K562 (cell line): ENCODE results near the gene TBC1D17. TPM values are rescaled to one million over a fixed set of nuclear protein-coding genes. Genes with fewer than 3 reads are reported as not detected.

Source experiments
- ARID2 ChIP-seq: fragments of 450-650 bp; IDR thresholded peaks from 2 replicates; pipeline ENCODE4 v1.6.1; 2017; ENCODE audit warnings: antibody characterized with exemption, mild to moderate bottlenecking
- CEBPB ChIP-seq: fragments of 450-650 bp; IDR thresholded peaks from 2 replicates; pipeline ENCODE4 v1.6.1; 2016; ENCODE audit warnings: missing genetic modification characterization, missing compliant biosample characterization
- COPS2 ChIP-seq: fragments of 450-650 bp; conservative IDR thresholded peaks from 2 replicates; pipeline ENCODE4 v1.6.1; 2016; ENCODE audit warnings: mild to moderate bottlenecking, moderate library complexity
- ETV6 ChIP-seq, 3 experiments: fragments of 150-350 bp in 1 of 3; sonication (generic) in 1 of 3; formaldehyde crosslinking in 1 of 3; IDR thresholded peaks; 2 replicates each; pipeline versions ENCODE4 v1.6.1 to v1.8.0; 2014 to 2022; ENCODE audit warnings: borderline replicate concordance in 2 of 3, low read depth in 2 of 3, antibody characterized with exemption in 1 of 3, low read length in 1 of 3, mild to moderate bottlenecking in 1 of 3, missing genetic modification reagents in 1 of 3
- HNRNPK ChIP-seq: fragments of 200-400 bp; formaldehyde crosslinking; IDR thresholded peaks from one replicate; pipeline ENCODE4 v1.6.1; 2018; ENCODE audit warnings: mild to moderate bottlenecking, low read depth, low read length; ENCODE audit not compliant: poor library complexity, severe bottlenecking
- PRPF4 ChIP-seq: fragments of 200-400 bp; formaldehyde crosslinking; IDR thresholded peaks from one replicate; pipeline ENCODE4 v1.6.1; 2017; ENCODE audit warnings: low read length, low read depth, mild to moderate bottlenecking; ENCODE audit not compliant: insufficient read depth, poor library complexity, severe bottlenecking
- RBFOX2 ChIP-seq: fragments of 200-400 bp; formaldehyde crosslinking; IDR thresholded peaks from 2 replicates; pipeline ENCODE4 v1.6.1; 2017; ENCODE audit warnings: low read depth, mild to moderate bottlenecking, low read length, moderate library complexity
- SMAD3 ChIP-seq: fragments of 450-650 bp; formaldehyde crosslinking; conservative IDR thresholded peaks from 2 replicates; pipeline ENCODE4 v1.4.0; 2020; ENCODE audit warnings: mild to moderate bottlenecking
- STAT6 ChIP-seq: sonication (generic); formaldehyde crosslinking; IDR thresholded peaks from 2 replicates; pipeline ENCODE4 v1.8.1; 2023; ENCODE audit warnings: mild to moderate bottlenecking, missing genetic modification reagents
- ZKSCAN3 ChIP-seq: fragments of 250-450 bp; sonication (Bioruptor Pico); IDR thresholded peaks from 2 replicates; pipeline ENCODE4 v1.4.0; 2020
- ZNF436 ChIP-seq: fragments of 250-450, 450-650 bp; sonication (Bioruptor Pico); formaldehyde crosslinking; IDR thresholded peaks from 2 replicates; pipeline ENCODE4 v1.7.0; 2020; ENCODE audit warnings: mild to moderate bottlenecking
- polyA plus RNA-seq, 8 experiments: library from polyadenylated mRNA; depleted of rRNA in 4 of 8; stranded (reverse) in 5 of 8; unstranded in 3 of 8; fragments of >200 nt; fragmentation: Nextera tagmentation in 2 of 8; fragmentation: Illumina TruSeq in 1 of 8; extraction: Ambion mirVana in 2 of 8; extraction: Trizol in 1 of 8; gene quantifications; 2 replicates each; pipeline versions ENCODE4 v1.2.1 to v1.2.3, GENCODE V29; 2011 to 2014; ENCODE audit warnings: inconsistent platforms in 1 of 8, missing spikeins in 1 of 8
- total RNA-seq, 7 experiments: library from RNA; depleted of rRNA in 6 of 7; stranded (reverse); fragments of >200 nt in 6 of 7; fragmentation: Illumina TruSeq in 2 of 7; extraction: Trizol in 2 of 7; gene quantifications; 2 replicates each; pipeline versions ENCODE4 v1.2.1 to v1.2.3, GENCODE V29; 2011 to 2021; ENCODE audit warnings: low replicate concordance in 1 of 7
- TF ChIP-seq, protein P1 (sequence below): fragments of 250-450 bp; sonication (Bioruptor Pico); IDR thresholded peaks from 2 replicates; pipeline ENCODE4 v1.8.0; 2021; ENCODE audit warnings: mild to moderate bottlenecking, moderate library complexity
- TF ChIP-seq, protein P2 (sequence below): sonication (generic); formaldehyde crosslinking; IDR thresholded peaks from 2 replicates; pipeline ENCODE4 v1.8.1; 2023; ENCODE audit warnings: mild to moderate bottlenecking, missing genetic modification reagents
- TF ChIP-seq, protein P3 (sequence below): fragments of 450-650 bp; IDR thresholded peaks from 2 replicates; pipeline ENCODE4 v1.6.1; 2017; ENCODE audit warnings: antibody characterized with exemption, mild to moderate bottlenecking

TBC1D17 gene
- total and polyA plus RNA-seq, 9 of the 15 experiments (the other 6 are each of a cell fraction or from before 2014, with no cell fraction given) = 0.42 to 16.0 (median 3.8) TPM

DNA sequence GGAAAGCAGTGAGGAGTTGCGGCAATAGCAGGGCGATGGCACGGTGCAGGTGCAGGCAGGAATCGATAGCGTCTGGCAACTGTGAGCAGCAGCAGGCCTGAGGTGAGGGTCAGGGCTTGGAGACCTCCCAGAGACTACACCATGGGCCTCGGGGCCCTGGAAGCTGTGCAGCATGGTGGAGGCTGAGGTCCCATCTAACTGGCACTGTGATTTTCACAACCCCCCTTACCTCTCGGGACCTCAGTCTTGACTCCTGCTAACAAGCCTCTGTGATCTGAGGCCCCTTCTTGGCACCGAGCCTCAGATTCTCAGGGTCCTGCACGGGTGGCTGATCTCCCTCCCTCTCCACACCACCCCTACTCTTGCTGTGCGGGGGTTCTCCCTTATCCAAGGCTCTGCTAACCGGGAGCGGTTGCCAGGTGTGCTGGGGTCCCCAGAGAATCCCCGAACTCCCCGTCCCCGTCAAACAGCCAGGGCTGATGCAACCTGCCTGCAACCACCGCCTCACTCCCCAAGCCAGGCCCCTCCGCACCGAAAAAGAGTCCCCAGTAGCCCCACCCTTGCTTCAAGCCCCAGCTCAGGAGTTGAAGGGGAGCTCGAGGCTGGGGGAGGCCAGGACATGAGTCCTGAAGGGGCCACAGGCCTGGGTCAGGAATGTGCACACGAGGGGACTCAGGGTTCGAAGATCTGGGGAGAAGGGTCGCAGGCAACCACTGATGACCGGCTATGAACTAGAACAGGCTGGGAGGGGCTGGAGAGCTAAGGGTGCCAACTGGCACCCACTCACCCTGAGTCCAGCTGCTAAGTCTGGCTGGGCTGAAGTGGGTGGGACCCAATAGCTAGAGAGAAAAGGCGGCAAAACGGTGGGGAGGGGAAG lies 46.7 kb downstream of the TBC1D17 start (continued):
- TF ChIP-seq STAT6 (CRISPR knock-in tag) (no peak), ETV6 (IDR thresholded peaks at IDR 0.05; ENCODE audit: borderline replicate concordance in 1 of 2, low read depth in 2 of 2, low read length in 1 of 2) (no peak), ETV6 (CRISPR knock-in tag; IDR thresholded peaks at IDR 0.05; ENCODE audit: borderline replicate concordance) (no peak), ZNF436 (CRISPR knock-in tag) (no peak), RBFOX2 (peak; percentile 82), CEBPB (tag) (peak; percentile 50; the same call in 1 of the 2 replicates), HNRNPK (no peak), PRPF4 (no peak), ZKSCAN3 (no peak; the same call in 1 of the 2 replicates), COPS2 (no peak), SMAD3 (CRISPR knock-in tag) (0 out of 2 replicates have a peak, but pooled peaks have one; percentile 6), ARID2 (no peak)
- TF ChIP-seq, protein P1, sequence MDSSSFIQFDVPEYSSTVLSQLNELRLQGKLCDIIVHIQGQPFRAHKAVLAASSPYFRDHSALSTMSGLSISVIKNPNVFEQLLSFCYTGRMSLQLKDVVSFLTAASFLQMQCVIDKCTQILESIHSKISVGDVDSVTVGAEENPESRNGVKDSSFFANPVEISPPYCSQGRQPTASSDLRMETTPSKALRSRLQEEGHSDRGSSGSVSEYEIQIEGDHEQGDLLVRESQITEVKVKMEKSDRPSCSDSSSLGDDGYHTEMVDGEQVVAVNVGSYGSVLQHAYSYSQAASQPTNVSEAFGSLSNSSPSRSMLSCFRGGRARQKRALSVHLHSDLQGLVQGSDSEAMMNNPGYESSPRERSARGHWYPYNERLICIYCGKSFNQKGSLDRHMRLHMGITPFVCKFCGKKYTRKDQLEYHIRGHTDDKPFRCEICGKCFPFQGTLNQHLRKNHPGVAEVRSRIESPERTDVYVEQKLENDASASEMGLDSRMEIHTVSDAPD (CRISPR knock-in tag) = 0 out of 2 replicates have a peak, but pooled peaks have one; percentile 27
- TF ChIP-seq, protein P2, sequence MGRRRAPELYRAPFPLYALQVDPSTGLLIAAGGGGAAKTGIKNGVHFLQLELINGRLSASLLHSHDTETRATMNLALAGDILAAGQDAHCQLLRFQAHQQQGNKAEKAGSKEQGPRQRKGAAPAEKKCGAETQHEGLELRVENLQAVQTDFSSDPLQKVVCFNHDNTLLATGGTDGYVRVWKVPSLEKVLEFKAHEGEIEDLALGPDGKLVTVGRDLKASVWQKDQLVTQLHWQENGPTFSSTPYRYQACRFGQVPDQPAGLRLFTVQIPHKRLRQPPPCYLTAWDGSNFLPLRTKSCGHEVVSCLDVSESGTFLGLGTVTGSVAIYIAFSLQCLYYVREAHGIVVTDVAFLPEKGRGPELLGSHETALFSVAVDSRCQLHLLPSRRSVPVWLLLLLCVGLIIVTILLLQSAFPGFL (CRISPR knock-in tag) = no peak
- TF ChIP-seq, protein P3, sequence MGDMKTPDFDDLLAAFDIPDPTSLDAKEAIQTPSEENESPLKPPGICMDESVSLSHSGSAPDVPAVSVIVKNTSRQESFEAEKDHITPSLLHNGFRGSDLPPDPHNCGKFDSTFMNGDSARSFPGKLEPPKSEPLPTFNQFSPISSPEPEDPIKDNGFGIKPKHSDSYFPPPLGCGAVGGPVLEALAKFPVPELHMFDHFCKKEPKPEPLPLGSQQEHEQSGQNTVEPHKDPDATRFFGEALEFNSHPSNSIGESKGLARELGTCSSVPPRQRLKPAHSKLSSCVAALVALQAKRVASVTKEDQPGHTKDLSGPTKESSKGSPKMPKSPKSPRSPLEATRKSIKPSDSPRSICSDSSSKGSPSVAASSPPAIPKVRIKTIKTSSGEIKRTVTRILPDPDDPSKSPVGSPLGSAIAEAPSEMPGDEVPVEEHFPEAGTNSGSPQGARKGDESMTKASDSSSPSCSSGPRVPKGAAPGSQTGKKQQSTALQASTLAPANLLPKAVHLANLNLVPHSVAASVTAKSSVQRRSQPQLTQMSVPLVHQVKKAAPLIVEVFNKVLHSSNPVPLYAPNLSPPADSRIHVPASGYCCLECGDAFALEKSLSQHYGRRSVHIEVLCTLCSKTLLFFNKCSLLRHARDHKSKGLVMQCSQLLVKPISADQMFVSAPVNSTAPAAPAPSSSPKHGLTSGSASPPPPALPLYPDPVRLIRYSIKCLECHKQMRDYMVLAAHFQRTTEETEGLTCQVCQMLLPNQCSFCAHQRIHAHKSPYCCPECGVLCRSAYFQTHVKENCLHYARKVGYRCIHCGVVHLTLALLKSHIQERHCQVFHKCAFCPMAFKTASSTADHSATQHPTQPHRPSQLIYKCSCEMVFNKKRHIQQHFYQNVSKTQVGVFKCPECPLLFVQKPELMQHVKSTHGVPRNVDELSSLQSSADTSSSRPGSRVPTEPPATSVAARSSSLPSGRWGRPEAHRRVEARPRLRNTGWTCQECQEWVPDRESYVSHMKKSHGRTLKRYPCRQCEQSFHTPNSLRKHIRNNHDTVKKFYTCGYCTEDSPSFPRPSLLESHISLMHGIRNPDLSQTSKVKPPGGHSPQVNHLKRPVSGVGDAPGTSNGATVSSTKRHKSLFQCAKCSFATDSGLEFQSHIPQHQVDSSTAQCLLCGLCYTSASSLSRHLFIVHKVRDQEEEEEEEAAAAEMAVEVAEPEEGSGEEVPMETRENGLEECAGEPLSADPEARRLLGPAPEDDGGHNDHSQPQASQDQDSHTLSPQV = peak; percentile 81
